Brain microvascular endothelial cell (primary cell): ENCODE results near the gene CISD3.

Experiments used
- DNase-seq: peaks from one replicate; pipeline ENCODE4 v3.0.0-alpha.2; 2020
- H3K27ac ChIP-seq: fragments of 250-450 bp; sonication (Bioruptor Pico); 2 replicates; pipeline ENCODE4 v1.5.1; 2020; ENCODE audit warnings: mild to moderate bottlenecking, moderate library complexity
- H3K27me3 ChIP-seq: fragments of 250-450 bp; sonication (Bioruptor Pico); replicated peaks from 2 replicates; pipeline ENCODE4 v1.5.1; 2020; ENCODE audit warnings: mild to moderate bottlenecking
- H3K36me3 ChIP-seq: fragments of 250-450 bp; sonication (Bioruptor Pico); replicated peaks from 2 replicates; pipeline ENCODE4 v1.5.1; 2020; ENCODE audit warnings: mild to moderate bottlenecking
- H3K4me3 ChIP-seq: 2 replicates; pipeline ENCODE4 v1.5.1; 2011; ENCODE audit warnings: low read depth, mild to moderate bottlenecking, control low read depth, low read length, moderate library complexity
- in situ Hi-C: cut with HindIII; loops from 2 replicates; pipeline ENCODE4 v1.10.0; 2017; ENCODE audit warnings: low sequenced_read_pairs, low pct_ligation_motif_present
- TF ChIP-seq, protein P1 (sequence below): IDR thresholded peaks from 2 replicates; pipeline ENCODE4 v1.5.1; 2011; ENCODE audit warnings: low read depth, mild to moderate bottlenecking, moderate library complexity, low read length, control low read depth, inconsistent platforms; ENCODE audit errors: missing control alignments

The CISD3 gene

GRCh38 chr17:38748149-38748891 is 18.2 kb downstream of the CISD3 start, which contains the start of gene PCGF2:
Gene PCGF2 (minus strand): TSS chr17:38748336. CDS start chr17:38740402, 7,934 bp downstream.
- in situ Hi-C loops: no loop called here
- H3K36me3 ChIP-seq: peaks cover 3% of the 10 kb centered on the region
- peak within 1 kb of the TSS; percentile 50 for H3K27ac ChIP-seq
- no peaks in the 10 kb centered on the region for H3K27me3 ChIP-seq
- TF ChIP-seq, protein P1, sequence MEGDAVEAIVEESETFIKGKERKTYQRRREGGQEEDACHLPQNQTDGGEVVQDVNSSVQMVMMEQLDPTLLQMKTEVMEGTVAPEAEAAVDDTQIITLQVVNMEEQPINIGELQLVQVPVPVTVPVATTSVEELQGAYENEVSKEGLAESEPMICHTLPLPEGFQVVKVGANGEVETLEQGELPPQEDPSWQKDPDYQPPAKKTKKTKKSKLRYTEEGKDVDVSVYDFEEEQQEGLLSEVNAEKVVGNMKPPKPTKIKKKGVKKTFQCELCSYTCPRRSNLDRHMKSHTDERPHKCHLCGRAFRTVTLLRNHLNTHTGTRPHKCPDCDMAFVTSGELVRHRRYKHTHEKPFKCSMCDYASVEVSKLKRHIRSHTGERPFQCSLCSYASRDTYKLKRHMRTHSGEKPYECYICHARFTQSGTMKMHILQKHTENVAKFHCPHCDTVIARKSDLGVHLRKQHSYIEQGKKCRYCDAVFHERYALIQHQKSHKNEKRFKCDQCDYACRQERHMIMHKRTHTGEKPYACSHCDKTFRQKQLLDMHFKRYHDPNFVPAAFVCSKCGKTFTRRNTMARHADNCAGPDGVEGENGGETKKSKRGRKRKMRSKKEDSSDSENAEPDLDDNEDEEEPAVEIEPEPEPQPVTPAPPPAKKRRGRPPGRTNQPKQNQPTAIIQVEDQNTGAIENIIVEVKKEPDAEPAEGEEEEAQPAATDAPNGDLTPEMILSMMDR: no peak
- peak; percentile 87 for DNase-seq
- H3K4me3 ChIP-seq: peak within 1 kb of the TSS; percentile 99

- TF ChIP-seq, protein P1: no peak
- peak overlapping the region; percentile 99 for H3K4me3 ChIP-seq
- H3K27ac ChIP-seq: no peak overlapping the region
- H3K36me3 ChIP-seq: peaks cover 5% of the 10 kb centered on the region
- H3K27me3 ChIP-seq: no peaks in the 10 kb centered on the region
- no peak for DNase-seq
- in situ Hi-C loops: no loop called here
These were observed 18.7 kb downstream of the CISD3 start for GRCh38 chr17:38748892-38749222.

DNA sequence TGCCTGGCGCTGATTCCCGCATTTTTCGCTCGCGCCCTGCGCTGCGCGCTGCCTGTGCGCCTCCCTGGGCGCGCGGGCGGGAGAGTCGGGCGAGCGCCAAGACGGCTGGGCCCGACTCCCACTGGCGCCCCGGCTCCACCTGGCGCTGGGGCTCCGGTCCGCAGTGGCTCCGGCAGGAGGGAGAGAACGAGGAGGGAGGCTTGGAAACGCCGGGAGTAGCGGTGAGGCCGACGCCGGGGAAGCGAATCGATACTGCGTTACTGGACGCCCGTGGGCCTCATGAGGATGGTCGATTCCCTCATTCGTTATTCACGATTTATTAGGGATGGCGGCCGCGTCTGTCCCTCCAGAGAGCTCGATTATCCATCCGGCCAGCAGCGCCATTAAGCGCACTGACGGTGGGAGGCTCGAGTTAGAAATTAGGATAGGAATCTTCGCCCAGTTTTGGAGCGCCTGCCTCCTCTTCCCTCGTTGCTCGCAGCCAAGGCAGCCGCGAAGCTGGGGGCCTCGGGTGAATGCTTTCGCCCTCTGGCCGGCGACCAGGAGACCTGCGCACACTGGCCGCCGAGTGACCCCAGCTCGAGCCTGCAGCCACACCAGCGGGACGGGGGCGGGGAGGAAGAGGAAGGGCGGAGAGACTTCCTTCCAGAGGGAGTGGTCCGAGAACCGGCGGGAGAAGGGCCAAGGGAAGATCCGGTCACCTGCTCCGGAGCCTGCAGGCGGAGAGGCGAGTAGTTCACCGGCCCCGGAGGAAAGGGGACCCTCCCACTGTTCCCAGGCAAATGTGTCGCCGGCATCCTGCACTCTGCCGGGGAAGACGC is 19.3 kb downstream of the CISD3 start:
- Histone ChIP-seq H3K36me3 (peaks cover 8% of the 10 kb centered on the region), H3K27ac (no peak overlapping the region), H3K27me3 (no peaks in the 10 kb centered on the region), H3K4me3 (peak overlapping the region; percentile 99)
- no peak for DNase-seq
- TF ChIP-seq, protein P1: no peak
- in situ Hi-C loops: no loop called here

DNA sequence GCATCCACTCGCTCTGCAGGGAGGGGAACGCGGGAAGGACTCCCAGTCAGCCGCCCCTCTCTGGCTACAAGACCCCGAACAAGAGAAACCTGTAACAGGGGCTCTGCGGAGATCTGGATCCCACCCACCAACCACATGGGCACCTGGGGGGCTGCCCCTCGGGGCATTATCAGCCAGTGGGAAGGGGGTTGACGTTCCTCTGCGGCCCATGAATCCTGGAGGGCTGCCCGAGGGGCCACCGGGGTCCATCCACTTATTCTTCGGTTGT is 19.8 kb downstream of the CISD3 start:
- in situ Hi-C loops: no loop called here
- Histone ChIP-seq H3K27ac (no peak overlapping the region), H3K4me3 (peak overlapping the region; percentile 99), H3K36me3 (peaks cover 10% of the 10 kb centered on the region), H3K27me3 (no peaks in the 10 kb centered on the region)
- TF ChIP-seq, protein P1: no peak
- DNase-seq: no peak

DNA sequence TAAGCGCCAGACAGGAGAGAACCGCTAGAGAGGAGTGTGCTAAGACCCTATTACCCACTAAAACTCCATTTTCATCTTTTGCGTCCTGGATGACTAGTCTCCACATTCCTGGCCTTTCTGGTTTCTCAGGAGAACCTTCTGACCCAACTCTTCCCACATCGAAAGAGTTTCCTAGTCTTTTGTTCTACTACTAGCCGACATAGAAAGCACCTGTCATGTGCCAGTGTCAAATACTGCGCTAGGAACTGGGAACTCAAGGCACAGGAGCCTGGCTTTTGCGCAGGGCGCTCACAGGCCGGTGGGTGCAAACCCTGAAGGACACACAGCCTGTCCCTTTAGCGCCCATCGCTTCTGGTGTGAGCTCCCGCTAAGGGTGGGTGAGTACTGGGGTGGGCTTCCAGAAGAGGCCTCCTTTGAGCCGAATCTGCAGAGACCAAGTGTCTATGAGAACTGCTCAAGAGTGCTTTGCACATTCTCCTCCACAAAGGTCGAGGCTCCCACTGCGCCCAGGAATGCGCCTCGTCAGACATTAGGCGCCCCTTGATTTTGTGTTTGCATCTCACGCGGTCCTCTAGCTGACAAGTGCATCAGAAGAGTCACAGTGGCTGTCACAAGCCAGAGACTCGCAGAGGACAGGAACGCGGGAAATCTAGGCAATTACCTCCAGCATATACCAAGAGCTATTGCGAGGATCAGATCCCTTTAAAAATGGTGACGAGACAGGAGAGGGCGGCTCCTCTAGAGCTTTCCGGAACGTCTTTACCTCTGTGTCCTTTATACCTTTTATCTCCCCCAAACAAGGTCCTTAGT is 20.4 kb downstream of the CISD3 start:
- DNase-seq: no peak
- H3K36me3 ChIP-seq: peaks cover 10% of the 10 kb centered on the region
- in situ Hi-C loops: no loop called here
- H3K27ac ChIP-seq: no peak overlapping the region
- peak overlapping the region; percentile 99 for H3K4me3 ChIP-seq
- H3K27me3 ChIP-seq: no peaks in the 10 kb centered on the region
- TF ChIP-seq, protein P1: no peak
